GM18909 (cell line): Measurements from ENCODE around the gene ZXDC.

Experiments used
- ATAC-seq: cut with Tn5 transposase; IDR thresholded peaks from one replicate; pipeline ENCODE4 v1.9.1; 2021; ENCODE audit warnings: mild to moderate bottlenecking; ENCODE audit not compliant: unreplicated experiment, poor library complexity

Gene ZXDC

GRCh38 chr3:126512916-126513650 lies 37.4 kb upstream of the ZXDC start:
- ATAC-seq, result no peak

GRCh38 chr3:126512026-126512425 lies 36.3 kb upstream of the ZXDC start:
- no peak for ATAC-seq

- ATAC-seq, result no peak
Observed at GRCh38 chr3:126511291-126511690, 35.6 kb upstream of the ZXDC start.

GRCh38 chr3:126510308-126510910 lies 34.7 kb upstream of the ZXDC start:
- ATAC-seq, result no peak

GRCh38 chr3:126509597-126510307 lies 34.1 kb upstream of the ZXDC start:
- ATAC-seq, result no peak

GRCh38 chr3:126508564-126508964 lies 32.9 kb upstream of the ZXDC start:
- ATAC-seq, result no peak

GRCh38 chr3:126507886-126508285 lies 32.2 kb upstream of the ZXDC start:
- no peak for ATAC-seq

GRCh38 chr3:126503701-126504100 lies 28.0 kb upstream of the ZXDC start:
- ATAC-seq, result no peak

GRCh38 chr3:126502656-126503055 lies 27.0 kb upstream of the ZXDC start:
- no peak for ATAC-seq

- no peak for ATAC-seq
Observed at GRCh38 chr3:126501736-126502135, 26.0 kb upstream of the ZXDC start.

GRCh38 chr3:126501054-126501453 lies 25.4 kb upstream of the ZXDC start:
- no peak for ATAC-seq

- ATAC-seq, result no peak
Observed at GRCh38 chr3:126500016-126500415, 24.3 kb upstream of the ZXDC start.

- ATAC-seq, result no peak
Observed at GRCh38 chr3:126499401-126499800, 23.7 kb upstream of the ZXDC start.

GRCh38 chr3:126498929-126499328 lies 23.2 kb upstream of the ZXDC start:
- ATAC-seq, result no peak

GRCh38 chr3:126498461-126498860 lies 22.8 kb upstream of the ZXDC start:
- ATAC-seq, result no peak

- no peak for ATAC-seq
Observed at GRCh38 chr3:126497956-126498355, 22.3 kb upstream of the ZXDC start.

GRCh38 chr3:126496894-126497850 lies 21.5 kb upstream of the ZXDC start:
- no peak for ATAC-seq

GRCh38 chr3:126495786-126496185 lies 20.1 kb upstream of the ZXDC start:
- no peak for ATAC-seq

- ATAC-seq, result no peak
Observed at GRCh38 chr3:126494970-126495230, 19.2 kb upstream of the ZXDC start.

- no peak for ATAC-seq
Observed at GRCh38 chr3:126494204-126494969, 18.7 kb upstream of the ZXDC start.
